Sigmoid colon (tissue), 4 donors: ENCODE data around the gene DNAJC15.

Source experiments
- EP300 ChIP-seq, 4 donors: sonication (generic); formaldehyde crosslinking; IDR thresholded peaks; one replicate each; pipeline ENCODE4 v1.6.1; 2017; ENCODE audit warnings: antibody characterized with exemption in 4 of 4
- POLR2A ChIP-seq, 2 donors: fragments of 450-650 bp; IDR thresholded peaks; one replicate each; pipeline ENCODE4 v1.6.1; 2016; ENCODE audit warnings: antibody characterized with exemption in 2 of 2, mild to moderate bottlenecking in 2 of 2, moderate library complexity in 2 of 2
- POLR2AphosphoS5 ChIP-seq, 4 donors: sonication (generic); formaldehyde crosslinking; IDR thresholded peaks; one replicate each; pipeline ENCODE4 v1.6.1; 2017; ENCODE audit warnings: antibody characterized with exemption in 4 of 4
- TF ChIP-seq, protein P1 (sequence below), 4 experiments: fragments of 450-650 bp in 3 of 4; fragments of 200-600 bp in 1 of 4; IDR thresholded peaks; one replicate each; pipeline ENCODE4 v1.5.1; 2016 to 2019; ENCODE audit warnings: antibody characterized with exemption in 4 of 4, mild to moderate bottlenecking in 3 of 4, moderate library complexity in 2 of 4

DNA sequence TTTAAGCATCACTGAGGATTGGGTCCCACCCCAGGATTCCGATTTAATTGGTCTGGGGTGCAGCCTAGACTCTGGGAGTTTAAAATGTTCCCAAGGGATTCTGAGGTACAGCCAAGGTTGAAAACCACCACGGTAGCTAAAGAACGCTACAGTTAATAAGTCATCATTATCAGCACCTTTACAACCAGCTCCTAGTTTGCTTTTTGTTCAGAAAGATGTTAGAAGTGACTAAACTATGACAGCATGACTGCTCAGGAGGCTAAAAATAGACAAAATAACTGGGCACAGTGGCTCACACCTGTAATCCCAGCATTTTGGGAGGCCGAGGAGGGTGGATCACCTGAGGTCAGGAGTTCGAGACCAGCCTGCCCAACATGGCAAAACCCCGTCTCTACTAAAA is 19.7 kb upstream of the DNAJC15 start:
- TF ChIP-seq, protein P1, sequence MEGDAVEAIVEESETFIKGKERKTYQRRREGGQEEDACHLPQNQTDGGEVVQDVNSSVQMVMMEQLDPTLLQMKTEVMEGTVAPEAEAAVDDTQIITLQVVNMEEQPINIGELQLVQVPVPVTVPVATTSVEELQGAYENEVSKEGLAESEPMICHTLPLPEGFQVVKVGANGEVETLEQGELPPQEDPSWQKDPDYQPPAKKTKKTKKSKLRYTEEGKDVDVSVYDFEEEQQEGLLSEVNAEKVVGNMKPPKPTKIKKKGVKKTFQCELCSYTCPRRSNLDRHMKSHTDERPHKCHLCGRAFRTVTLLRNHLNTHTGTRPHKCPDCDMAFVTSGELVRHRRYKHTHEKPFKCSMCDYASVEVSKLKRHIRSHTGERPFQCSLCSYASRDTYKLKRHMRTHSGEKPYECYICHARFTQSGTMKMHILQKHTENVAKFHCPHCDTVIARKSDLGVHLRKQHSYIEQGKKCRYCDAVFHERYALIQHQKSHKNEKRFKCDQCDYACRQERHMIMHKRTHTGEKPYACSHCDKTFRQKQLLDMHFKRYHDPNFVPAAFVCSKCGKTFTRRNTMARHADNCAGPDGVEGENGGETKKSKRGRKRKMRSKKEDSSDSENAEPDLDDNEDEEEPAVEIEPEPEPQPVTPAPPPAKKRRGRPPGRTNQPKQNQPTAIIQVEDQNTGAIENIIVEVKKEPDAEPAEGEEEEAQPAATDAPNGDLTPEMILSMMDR (IDR thresholded peaks at IDR 0.05), result no peak
- no peak for TF ChIP-seq EP300 (IDR thresholded peaks at IDR 0.05)
- TF ChIP-seq POLR2AphosphoS5 (IDR thresholded peaks at IDR 0.05), result no peak
- no peak for TF ChIP-seq POLR2A (IDR thresholded peaks at IDR 0.05)
